Fibroblast of lung (primary cell): ENCODE data around the gene APBB2. TPM values are rescaled to one million over a fixed set of nuclear protein-coding genes. Genes with fewer than 3 reads are reported as not detected.

Source experiments
- DNase-seq, 2 donors: peaks; one replicate each; pipeline versions ENCODE4 v3.0.0 to v3.0.0-alpha.2; 2010; ENCODE audit warnings: low read depth in 2 of 2
- H2AFZ ChIP-seq: 2 replicates; pipeline ENCODE4 v1.5.1; 2012; ENCODE audit warnings: low read length, control low read depth, inconsistent platforms
- H3K27ac ChIP-seq: 2 replicates; pipeline ENCODE4 v1.5.1; 2011; ENCODE audit warnings: low read length, control low read depth; ENCODE audit not compliant: insufficient read depth
- H3K27me3 ChIP-seq: 2 replicates; pipeline ENCODE4 v1.5.1; 2011; ENCODE audit warnings: mild to moderate bottlenecking, low read length; ENCODE audit not compliant: control insufficient read depth, insufficient read depth
- H3K36me3 ChIP-seq: 2 replicates; pipeline ENCODE4 v1.5.1; 2011; ENCODE audit warnings: low read length; ENCODE audit not compliant: control insufficient read depth, insufficient read depth
- H3K4me1 ChIP-seq: 2 replicates; pipeline ENCODE4 v1.5.1; 2011; ENCODE audit warnings: low read length; ENCODE audit not compliant: control insufficient read depth, insufficient read depth; ENCODE audit errors: extremely low read depth
- H3K4me2 ChIP-seq: 2 replicates; pipeline ENCODE4 v1.5.1; 2011; ENCODE audit warnings: low read length, control low read depth; ENCODE audit not compliant: insufficient read depth; ENCODE audit errors: extremely low read depth
- H3K4me3 ChIP-seq, 4 experiments: fragments of 200-600 bp in 1 of 4; sonication (generic) in 1 of 4; replicated peaks in 1 of 4; 2 replicates each; pipeline ENCODE4 v1.5.1; 2011 to 2016; ENCODE audit warnings: low read length in 4 of 4, low read depth in 3 of 4, mild to moderate bottlenecking in 3 of 4, control low read depth in 2 of 4, inconsistent platforms in 1 of 4, mixed read lengths in 1 of 4; ENCODE audit not compliant: insufficient read depth in 1 of 4; ENCODE audit errors: control extremely low read depth in 1 of 4
- H3K79me2 ChIP-seq: 2 replicates; pipeline ENCODE4 v1.5.1; 2012; ENCODE audit warnings: mild to moderate bottlenecking, low read length, inconsistent platforms; ENCODE audit not compliant: control insufficient read depth, insufficient read depth
- H3K9ac ChIP-seq: 2 replicates; pipeline ENCODE4 v1.5.1; 2011; ENCODE audit warnings: mild to moderate bottlenecking, low read length, control low read depth; ENCODE audit not compliant: insufficient read depth
- H3K9me3 ChIP-seq: 2 replicates; pipeline ENCODE4 v1.5.1; 2012; ENCODE audit warnings: low read depth, low read length; ENCODE audit not compliant: control insufficient read depth, insufficient read depth
- H4K20me1 ChIP-seq: 2 replicates; pipeline ENCODE4 v1.5.1; 2011; ENCODE audit warnings: low read length; ENCODE audit not compliant: control insufficient read depth, insufficient read depth; ENCODE audit errors: extremely low read depth
- CTCF ChIP-seq, 2 donors: IDR thresholded peaks in 1 of 2; conservative IDR thresholded peaks in 1 of 2; 1 replicate in 1 of 2; 2 replicates in 1 of 2; pipeline ENCODE4 v1.5.1; 2011 to 2012; ENCODE audit warnings: low read length in 2 of 2, control low read depth in 1 of 2, inconsistent platforms in 1 of 2, low read depth in 1 of 2, mild to moderate bottlenecking in 1 of 2
- EZH2 ChIP-seq: IDR thresholded peaks from 2 replicates; pipeline ENCODE4 v1.5.1; 2012; ENCODE audit warnings: low read length, control low read depth, mild to moderate bottlenecking; ENCODE audit errors: missing control alignments
- polyA plus RNA-seq, 2 donors: library from polyadenylated mRNA; depleted of rRNA in 1 of 2; stranded (reverse) in 1 of 2; unstranded in 1 of 2; fragments of >200 nt; gene quantifications; 2 replicates each; pipeline ENCODE4 v1.2.1, GENCODE V29; 2011 to 2012; ENCODE audit warnings: missing spikeins in 1 of 2
- total RNA-seq: library from RNA; depleted of rRNA; stranded (reverse); fragments of >200 nt; gene quantifications from 2 replicates; pipeline ENCODE4 v1.2.1, GENCODE V29; 2014

Gene APBB2
- total and polyA plus RNA-seq, 2 donors (not counting 1 experiment from before 2014, with no cell fraction given): 25.1 to 29.8 TPM

DNA sequence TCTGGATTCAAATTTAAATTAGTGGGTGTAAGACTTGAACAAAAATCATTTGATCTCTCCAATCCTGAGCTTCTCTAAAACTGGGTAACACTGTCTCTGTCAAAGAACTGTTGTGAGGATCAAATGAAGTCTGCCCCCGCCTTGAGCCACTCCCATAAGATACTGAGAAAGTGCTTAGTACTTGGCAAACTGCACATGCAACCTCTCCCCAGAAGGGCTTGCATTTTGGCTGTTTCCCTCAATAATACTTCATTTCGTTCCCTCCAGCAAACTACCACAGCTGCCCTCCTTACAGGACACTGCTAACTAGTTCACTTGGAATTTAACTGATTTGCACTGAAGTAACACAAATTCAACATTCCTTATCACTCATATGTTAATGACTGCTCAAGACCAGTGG, 79.8 kb downstream of the APBB2 start:
- Histone ChIP-seq H3K4me2 (no peak overlapping the region), H3K36me3 (no peaks in the 10 kb centered on the region), H4K20me1 (no peaks in the 10 kb centered on the region), H3K9me3 (no peaks in the 10 kb centered on the region), H2AFZ (no peak overlapping the region), H3K4me3 (no peak overlapping the region), H3K27me3 (no peaks in the 10 kb centered on the region), H3K79me2 (no peaks in the 10 kb centered on the region), H3K4me1 (no peaks in the 10 kb centered on the region), H3K27ac (no peak overlapping the region), H3K9ac (no peak overlapping the region)
- TF ChIP-seq CTCF (conservative IDR thresholded peaks at IDR 0.05 in 1 of 2, IDR thresholded peaks at IDR 0.05 in 1 of 2; ENCODE audit: low read depth in 1 of 2, low read length in 2 of 2): no peak
- DNase-seq: peak in 1 of 2 donors; percentile 9

DNA sequence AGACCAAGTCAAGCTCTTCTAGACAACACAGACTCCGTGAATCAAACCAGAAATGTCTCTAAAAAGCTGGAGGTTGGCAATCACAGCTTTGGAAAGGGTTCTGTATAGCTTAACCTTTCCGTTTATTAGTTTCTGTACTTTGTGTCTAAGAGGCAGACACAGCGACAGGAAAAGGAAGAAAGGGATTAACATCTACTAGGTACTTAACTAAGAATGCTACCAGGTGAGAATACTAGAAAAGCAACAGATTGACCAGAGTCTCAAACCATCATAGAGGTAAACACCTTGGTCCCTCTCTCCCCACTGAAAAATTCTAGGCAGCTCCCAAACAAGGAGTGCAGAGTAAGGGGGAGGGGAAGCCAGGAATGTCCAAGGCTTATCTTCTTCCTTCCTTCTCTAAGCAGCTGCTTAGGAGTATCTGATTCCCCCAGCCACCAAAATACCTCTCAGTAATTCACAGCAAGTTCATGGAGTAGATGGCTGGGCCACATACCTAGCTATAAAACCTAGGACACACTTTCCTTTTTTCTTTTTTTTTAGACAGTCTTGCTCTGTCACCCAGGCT, 80.8 kb downstream of the APBB2 start:
- DNase-seq: peak in 1 of 2 donors; percentile 54
- Histone ChIP-seq H3K36me3 (no peaks in the 10 kb centered on the region), H3K27ac (no peak overlapping the region), H3K4me2 (no peak overlapping the region), H3K9ac (no peak overlapping the region), H2AFZ (no peak overlapping the region), H3K4me1 (no peaks in the 10 kb centered on the region), H3K9me3 (no peaks in the 10 kb centered on the region), H3K27me3 (no peaks in the 10 kb centered on the region), H4K20me1 (no peaks in the 10 kb centered on the region), H3K4me3 (no peak overlapping the region), H3K79me2 (no peaks in the 10 kb centered on the region)
- TF ChIP-seq EZH2: no peak
- no peak for TF ChIP-seq CTCF (conservative IDR thresholded peaks at IDR 0.05 in 1 of 2, IDR thresholded peaks at IDR 0.05 in 1 of 2; ENCODE audit: low read depth in 1 of 2, low read length in 2 of 2)

- no peak for DNase-seq
- H2AFZ ChIP-seq: no peak overlapping the region
- no peak overlapping the region for H3K27ac ChIP-seq
- no peak overlapping the region for H3K4me3 ChIP-seq
- no peaks in the 10 kb centered on the region for H3K9me3 ChIP-seq
- no peaks in the 10 kb centered on the region for H3K79me2 ChIP-seq
- no peaks in the 10 kb centered on the region for H3K27me3 ChIP-seq
- no peak for TF ChIP-seq CTCF (conservative IDR thresholded peaks at IDR 0.05 in 1 of 2, IDR thresholded peaks at IDR 0.05 in 1 of 2; ENCODE audit: low read depth in 1 of 2, low read length in 2 of 2)
- no peak for TF ChIP-seq EZH2
- H4K20me1 ChIP-seq: no peaks in the 10 kb centered on the region
- H3K9ac ChIP-seq: no peak overlapping the region
- no peak overlapping the region for H3K4me2 ChIP-seq
- H3K4me1 ChIP-seq: no peaks in the 10 kb centered on the region
- H3K36me3 ChIP-seq: no peaks in the 10 kb centered on the region
Measured at GRCh38 chr4:41132055-41132683, 82.2 kb downstream of the APBB2 start.
